HG03025 (cell line): ENCODE measurements around the gene MAGEF1.

Source experiments
- ATAC-seq: cut with Tn5 transposase; IDR thresholded peaks from one replicate; pipeline ENCODE4 v1.9.1; 2021; ENCODE audit warnings: mild to moderate bottlenecking, moderate library complexity; ENCODE audit not compliant: unreplicated experiment, low FRiP score

MAGEF1 gene

GRCh38 chr3:184727357-184728009, 15.6 kb upstream of the MAGEF1 start:
- ATAC-seq = no peak

GRCh38 chr3:184726497-184726896, 14.6 kb upstream of the MAGEF1 start:
- ATAC-seq = no peak

GRCh38 chr3:184725176-184725719, 13.4 kb upstream of the MAGEF1 start:
- no peak for ATAC-seq

GRCh38 chr3:184724699-184725098, 12.8 kb upstream of the MAGEF1 start:
- ATAC-seq = no peak

GRCh38 chr3:184719709-184720108, 7.8 kb upstream of the MAGEF1 start:
- no peak for ATAC-seq

- ATAC-seq = no peak
Measured at GRCh38 chr3:184718431-184718830, 6.6 kb upstream of the MAGEF1 start.

- no peak for ATAC-seq
Measured at GRCh38 chr3:184717399-184717983, 5.6 kb upstream of the MAGEF1 start.

GRCh38 chr3:184716622-184717398, 4.9 kb upstream of the MAGEF1 start:
- no peak for ATAC-seq

GRCh38 chr3:184715943-184716621, 4.2 kb upstream of the MAGEF1 start:
- no peak for ATAC-seq

GRCh38 chr3:184713521-184713920, 1.7 kb upstream of the MAGEF1 start:
- ATAC-seq = no peak

GRCh38 chr3:184713040-184713355, 1.1 kb upstream of the MAGEF1 start:
- ATAC-seq = no peak

GRCh38 chr3:184712248-184713039, 580 bp upstream of the MAGEF1 start:
- ATAC-seq = no peak

- peak; percentile 38 for ATAC-seq
Measured at GRCh38 chr3:184710870-184711492, 883 bp downstream of the MAGEF1 start.

GRCh38 chr3:184703657-184704056, 8.2 kb downstream of the MAGEF1 start:
- ATAC-seq = no peak

GRCh38 chr3:184700759-184701158, 11.1 kb downstream of the MAGEF1 start:
- ATAC-seq = no peak

- no peak for ATAC-seq
Measured at GRCh38 chr3:184697845-184698244, 14.0 kb downstream of the MAGEF1 start.

- no peak for ATAC-seq
Measured at GRCh38 chr3:184696697-184697096, 15.2 kb downstream of the MAGEF1 start.

GRCh38 chr3:184694716-184695115, 17.1 kb downstream of the MAGEF1 start:
- ATAC-seq = no peak

GRCh38 chr3:184694133-184694665, 17.7 kb downstream of the MAGEF1 start:
- no peak for ATAC-seq
